Measurements from ENCODE around the gene EML1. TPM values are rescaled to one million over a fixed set of nuclear protein-coding genes. Genes with fewer than 3 reads are reported as not detected.
A peak's percentile ranks its signal among the peaks of the same experiment; 100 is the strongest.
"Not testable (repeated sequence)": the region's sequence is repeated elsewhere in the genome, so short reads cannot be mapped to it uniquely, and the experiment has no call there.

Gene EML1
- total RNA-seq, 1 donor from 2014 or later = 34.9 TPM

DNA sequence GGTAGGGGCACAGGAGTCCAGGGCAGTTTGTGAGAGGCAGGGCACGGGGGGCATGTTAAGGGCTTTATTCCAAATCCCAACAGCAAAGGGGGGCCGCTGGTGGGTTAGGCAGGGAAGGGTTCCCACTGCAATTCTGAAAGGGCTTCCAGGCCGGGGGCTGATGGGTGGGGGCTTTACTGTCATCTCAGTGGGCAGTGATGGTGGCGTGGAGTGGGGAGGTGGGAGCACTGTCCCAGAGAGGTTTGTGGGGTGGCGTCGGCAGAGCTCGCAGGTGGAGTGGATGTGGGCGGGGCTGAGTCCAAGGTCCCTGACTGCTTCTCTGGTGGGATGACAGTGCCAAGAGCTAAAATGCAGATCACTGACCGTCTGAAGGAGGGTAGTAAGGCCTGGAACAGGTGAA is 150.4 kb downstream of the EML1 start:
- no peaks in the 10 kb centered on the region for H3K9me3 Mint-ChIP-seq (ENCODE audit: low read depth)
- no peaks in the 10 kb centered on the region for H3K27me3 Mint-ChIP-seq
- H3K4me3 Mint-ChIP-seq (ENCODE audit: low read depth) = no peak overlapping the region
- H3K27ac Mint-ChIP-seq = no peak overlapping the region
- TF ChIP-seq, protein P1, sequence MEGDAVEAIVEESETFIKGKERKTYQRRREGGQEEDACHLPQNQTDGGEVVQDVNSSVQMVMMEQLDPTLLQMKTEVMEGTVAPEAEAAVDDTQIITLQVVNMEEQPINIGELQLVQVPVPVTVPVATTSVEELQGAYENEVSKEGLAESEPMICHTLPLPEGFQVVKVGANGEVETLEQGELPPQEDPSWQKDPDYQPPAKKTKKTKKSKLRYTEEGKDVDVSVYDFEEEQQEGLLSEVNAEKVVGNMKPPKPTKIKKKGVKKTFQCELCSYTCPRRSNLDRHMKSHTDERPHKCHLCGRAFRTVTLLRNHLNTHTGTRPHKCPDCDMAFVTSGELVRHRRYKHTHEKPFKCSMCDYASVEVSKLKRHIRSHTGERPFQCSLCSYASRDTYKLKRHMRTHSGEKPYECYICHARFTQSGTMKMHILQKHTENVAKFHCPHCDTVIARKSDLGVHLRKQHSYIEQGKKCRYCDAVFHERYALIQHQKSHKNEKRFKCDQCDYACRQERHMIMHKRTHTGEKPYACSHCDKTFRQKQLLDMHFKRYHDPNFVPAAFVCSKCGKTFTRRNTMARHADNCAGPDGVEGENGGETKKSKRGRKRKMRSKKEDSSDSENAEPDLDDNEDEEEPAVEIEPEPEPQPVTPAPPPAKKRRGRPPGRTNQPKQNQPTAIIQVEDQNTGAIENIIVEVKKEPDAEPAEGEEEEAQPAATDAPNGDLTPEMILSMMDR (IDR thresholded peaks at IDR 0.05; ENCODE audit: unreplicated experiment) = no peak
- H3K4me1 Mint-ChIP-seq (ENCODE audit: low read depth) = peaks cover 1% of the 10 kb centered on the region
- H3K36me3 Mint-ChIP-seq (ENCODE audit: insufficient read depth) = peaks cover 4% of the 10 kb centered on the region
- no peak for DNase-seq (ENCODE audit: low spot score, unreplicated experiment)

DNA sequence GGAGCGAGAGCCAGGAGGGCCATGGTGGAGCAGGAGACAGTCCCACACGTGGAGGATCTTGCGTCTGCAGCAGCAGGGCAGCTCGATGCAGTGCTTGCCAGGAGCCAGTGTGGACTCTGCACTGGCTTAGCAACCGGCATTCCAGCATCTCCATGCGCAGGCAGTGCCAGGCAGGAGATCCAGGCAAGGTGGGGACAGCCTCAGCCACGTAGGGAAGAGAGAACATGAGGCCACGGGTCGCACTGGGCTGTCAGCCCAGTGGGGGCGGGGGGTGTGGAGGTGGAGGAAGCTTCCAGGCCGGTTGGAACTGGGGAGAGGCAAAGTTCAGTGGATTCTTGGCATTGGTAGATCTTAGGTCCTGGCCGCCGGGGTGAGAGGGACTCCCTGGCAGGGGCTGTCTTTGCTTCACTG is 151.0 kb downstream of the EML1 start:
- Mint-ChIP-seq H3K36me3 (ENCODE audit: insufficient read depth) (peaks cover 3% of the 10 kb centered on the region), H3K27ac (no peak overlapping the region), H3K27me3 (no peaks in the 10 kb centered on the region), H3K4me3 (ENCODE audit: low read depth) (no peak overlapping the region), H3K4me1 (ENCODE audit: low read depth) (peaks cover 1% of the 10 kb centered on the region), H3K9me3 (ENCODE audit: low read depth) (no peaks in the 10 kb centered on the region)
- DNase-seq (ENCODE audit: low spot score, unreplicated experiment) = no peak
- TF ChIP-seq, protein P1 (IDR thresholded peaks at IDR 0.05; ENCODE audit: unreplicated experiment) = no peak

DNA sequence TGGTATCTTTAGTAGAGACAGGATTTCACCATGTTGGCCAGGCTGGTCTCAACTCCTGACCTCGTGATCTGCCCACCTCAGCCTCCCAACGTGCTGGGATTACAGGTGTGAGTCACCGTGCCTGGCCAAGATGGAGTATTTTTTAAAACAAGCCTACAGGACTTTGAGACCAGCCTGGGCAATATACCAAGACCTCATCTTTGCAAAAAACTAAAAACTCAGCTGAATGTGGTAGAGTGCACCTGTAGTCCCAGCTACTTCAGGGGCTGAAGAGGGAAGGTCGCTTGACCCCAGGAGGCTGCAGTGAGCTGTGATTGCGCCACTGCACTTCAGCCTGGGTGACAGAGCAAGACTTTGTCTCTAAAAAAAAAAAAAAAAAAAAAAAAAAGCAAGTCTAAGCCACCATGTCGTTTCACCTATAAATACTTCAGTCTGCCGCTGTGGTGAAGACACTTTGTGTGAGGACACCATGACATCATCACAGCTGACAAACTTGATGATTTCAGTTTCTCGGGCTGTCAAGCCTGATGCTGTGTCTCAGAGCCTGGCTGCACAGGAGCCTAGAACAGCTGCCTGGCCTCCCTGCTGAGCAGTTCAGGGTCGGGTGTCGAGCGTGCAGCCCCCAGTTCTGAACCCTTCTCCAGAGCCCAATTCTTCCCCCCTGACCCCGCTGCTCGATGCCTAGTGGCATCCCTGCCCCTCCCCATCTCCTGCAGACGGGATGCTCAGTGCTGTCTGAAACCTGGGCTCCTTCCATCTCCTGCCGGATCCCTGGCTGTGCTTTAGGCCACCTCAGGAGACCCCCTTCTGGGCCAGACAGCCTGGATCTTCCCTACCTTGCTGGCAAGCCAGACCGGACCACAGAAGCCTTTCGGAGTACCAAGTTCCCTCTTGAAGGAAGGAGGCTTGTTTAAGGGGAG is 152.8 kb downstream of the EML1 start:
- Mint-ChIP-seq H3K27ac (no peak overlapping the region), H3K9me3 (ENCODE audit: low read depth) (no peaks in the 10 kb centered on the region), H3K27me3 (peaks cover 3% of the 10 kb centered on the region), H3K36me3 (ENCODE audit: insufficient read depth) (peaks cover 2% of the 10 kb centered on the region), H3K4me3 (ENCODE audit: low read depth) (no peak overlapping the region), H3K4me1 (ENCODE audit: low read depth) (peaks cover 1% of the 10 kb centered on the region)
- TF ChIP-seq, protein P1 (IDR thresholded peaks at IDR 0.05; ENCODE audit: unreplicated experiment) = no peak
- no peak for DNase-seq (ENCODE audit: low spot score, unreplicated experiment)

DNA sequence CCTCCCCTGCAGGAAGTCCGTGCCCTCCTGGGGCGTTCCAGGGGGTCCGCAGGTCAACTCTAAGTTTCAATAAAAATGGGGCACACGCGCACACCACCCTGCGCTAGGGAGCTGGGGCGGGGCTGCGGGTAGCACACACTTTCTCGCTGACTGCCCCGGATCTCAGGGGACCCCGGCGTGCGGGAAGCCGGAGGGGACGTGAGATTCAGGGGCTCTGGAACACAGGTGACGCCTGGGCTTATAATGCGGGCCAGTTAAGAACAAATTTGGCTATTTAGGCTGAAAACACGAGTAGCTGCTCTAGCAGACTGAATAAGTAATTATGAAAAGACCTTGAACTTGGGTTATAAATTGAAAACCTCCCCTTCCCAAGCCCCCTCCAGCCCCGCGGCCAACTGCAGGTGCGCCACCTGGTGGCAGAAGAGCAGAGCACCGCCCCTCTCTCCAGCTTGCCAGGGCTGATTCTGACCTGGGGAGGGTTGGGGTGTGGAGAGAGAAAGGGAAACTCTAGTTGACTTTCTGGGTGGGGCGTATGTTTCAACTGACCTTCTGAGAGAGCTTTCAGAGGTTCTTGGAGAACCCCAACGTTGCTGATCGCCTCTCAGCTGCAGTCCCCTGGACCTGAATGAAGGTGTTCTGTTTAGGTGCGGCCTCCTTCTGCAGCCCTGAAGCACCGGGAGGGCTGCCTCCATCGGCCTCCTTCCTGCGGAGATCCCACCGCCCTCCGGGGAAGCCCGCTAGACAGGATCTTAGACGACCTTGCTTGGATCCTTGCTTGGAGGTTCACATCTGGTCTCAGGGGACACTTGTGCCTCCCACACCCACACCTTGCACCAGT is 153.7 kb downstream of the EML1 start:
- TF ChIP-seq, protein P1 (IDR thresholded peaks at IDR 0.05; ENCODE audit: unreplicated experiment) = peak; percentile 95
- H3K4me3 Mint-ChIP-seq (ENCODE audit: low read depth) = no peak overlapping the region
- no peak overlapping the region for H3K27ac Mint-ChIP-seq
- peak; percentile 45 for DNase-seq (ENCODE audit: low spot score, unreplicated experiment)
- H3K36me3 Mint-ChIP-seq (ENCODE audit: insufficient read depth) = peaks cover 2% of the 10 kb centered on the region
- peaks cover 1% of the 10 kb centered on the region for H3K4me1 Mint-ChIP-seq (ENCODE audit: low read depth)
- H3K27me3 Mint-ChIP-seq = peaks cover 6% of the 10 kb centered on the region
- H3K9me3 Mint-ChIP-seq (ENCODE audit: low read depth) = no peaks in the 10 kb centered on the region

DNA sequence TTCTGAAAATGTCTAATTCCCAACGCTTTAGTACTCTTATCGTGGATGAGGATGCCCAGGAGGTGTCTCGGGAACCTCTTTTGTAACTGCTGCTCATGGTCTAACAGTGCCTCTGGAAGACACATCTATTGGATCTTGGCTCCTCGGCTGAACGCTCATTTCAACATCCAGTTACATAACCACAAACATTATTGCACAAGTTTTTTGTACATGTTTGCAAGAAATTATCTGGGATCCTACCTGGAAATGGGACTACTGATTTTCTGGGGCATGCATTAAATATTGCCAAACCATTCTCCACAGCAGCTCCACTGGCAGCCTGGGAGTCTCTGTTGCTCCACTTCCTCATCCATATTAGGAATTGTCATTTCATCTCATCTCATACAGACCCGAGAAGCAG is 154.5 kb downstream of the EML1 start:
- Mint-ChIP-seq H3K9me3 (ENCODE audit: low read depth) (no peaks in the 10 kb centered on the region), H3K4me1 (ENCODE audit: low read depth) (no peaks in the 10 kb centered on the region), H3K36me3 (ENCODE audit: insufficient read depth) (no peaks in the 10 kb centered on the region), H3K27ac (no peak overlapping the region), H3K27me3 (peaks cover 6% of the 10 kb centered on the region), H3K4me3 (ENCODE audit: low read depth) (no peak overlapping the region)
- TF ChIP-seq, protein P1 (IDR thresholded peaks at IDR 0.05; ENCODE audit: unreplicated experiment) = no peak
- DNase-seq (ENCODE audit: low spot score, unreplicated experiment) = no peak

DNA sequence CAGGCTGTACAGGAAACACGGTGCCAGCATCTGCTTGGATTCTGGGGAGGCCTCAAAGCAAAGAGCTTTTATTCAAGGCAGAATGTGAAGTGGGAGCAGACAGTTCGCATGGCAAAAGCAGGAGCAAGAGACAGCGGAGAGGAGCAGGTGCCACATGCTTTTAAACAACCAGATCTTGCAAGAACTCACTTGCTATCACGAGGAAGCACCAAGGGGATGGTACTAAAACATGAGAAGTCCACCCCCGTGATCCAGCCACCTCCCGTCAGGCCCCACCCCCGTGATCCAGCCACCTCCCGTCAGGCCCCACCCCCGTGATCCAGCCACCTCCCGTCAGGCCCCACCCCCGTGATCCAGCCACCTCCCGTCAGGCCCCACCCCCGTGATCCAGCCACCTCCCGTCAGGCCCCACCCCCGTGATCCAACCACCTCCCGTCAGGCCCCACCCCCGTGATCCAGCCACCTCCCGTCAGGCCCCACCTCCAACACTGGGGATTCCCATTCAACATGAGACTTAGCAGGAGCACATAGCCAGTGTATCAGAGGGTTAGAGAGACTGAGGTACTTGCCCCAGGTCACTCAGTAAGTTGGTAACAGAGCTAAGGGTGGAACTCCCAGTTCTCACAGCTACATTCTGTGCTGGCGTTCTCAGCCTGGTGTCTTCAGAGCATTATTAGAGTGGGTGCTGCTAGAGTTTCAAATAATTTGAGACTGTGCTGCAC is 156.0 kb downstream of the EML1 start:
- DNase-seq (ENCODE audit: low spot score, unreplicated experiment); H3K9me3 Mint-ChIP-seq (ENCODE audit: low read depth); H3K36me3 Mint-ChIP-seq (ENCODE audit: insufficient read depth); H3K4me1 Mint-ChIP-seq (ENCODE audit: low read depth); H3K4me3 Mint-ChIP-seq (ENCODE audit: low read depth); H3K27ac Mint-ChIP-seq: not testable (repeated sequence)
- peaks cover 14% of the 10 kb centered on the region for H3K27me3 Mint-ChIP-seq

Measured in progenitor cell of endocrine pancreas (in vitro differentiated cells).